H9 (cell line): Measurements from ENCODE around the gene SLC34A1. TPM values are rescaled to one million over a fixed set of nuclear protein-coding genes. Genes with fewer than 3 reads are reported as not detected.

Experiments
- DNase-seq: peaks from one replicate; pipeline ENCODE4 v3.0.0-alpha.2; 2017
- H2AFZ ChIP-seq: one replicate; pipeline ENCODE4 v1.6.1; 2013; ENCODE audit warnings: mild to moderate bottlenecking, low read length, control low read depth, moderate library complexity
- H2AK5ac ChIP-seq: 2 replicates; pipeline ENCODE4 v1.6.1; 2013; ENCODE audit warnings: low read length, control low read depth, mixed read lengths; ENCODE audit not compliant: insufficient read length
- H2BK120ac ChIP-seq: one replicate; pipeline ENCODE4 v1.6.1; 2013; ENCODE audit warnings: low read depth, mild to moderate bottlenecking, low read length, control low read depth, inconsistent platforms; ENCODE audit not compliant: poor library complexity, severe bottlenecking
- H2BK12ac ChIP-seq: 2 replicates; pipeline ENCODE4 v1.6.1; 2013; ENCODE audit warnings: low read length, control low read depth, mixed read lengths, low read depth; ENCODE audit not compliant: insufficient read length
- H2BK15ac ChIP-seq: 2 replicates; pipeline ENCODE4 v1.6.1; 2013; ENCODE audit warnings: low read depth, low read length, control low read depth
- H2BK20ac ChIP-seq: one replicate; pipeline ENCODE4 v1.6.1; 2013; ENCODE audit warnings: low read depth, mild to moderate bottlenecking, low read length, control low read depth, inconsistent platforms; ENCODE audit not compliant: poor library complexity, severe bottlenecking
- H2BK5ac ChIP-seq: 2 replicates; pipeline ENCODE4 v1.6.1; 2013; ENCODE audit warnings: low read length, control low read depth, mixed read lengths; ENCODE audit not compliant: insufficient read length
- H3K14ac ChIP-seq: 2 replicates; pipeline ENCODE4 v1.6.1; 2013; ENCODE audit warnings: low read length, control low read depth; ENCODE audit not compliant: insufficient read depth
- H3K18ac ChIP-seq: 2 replicates; pipeline ENCODE4 v1.6.1; 2013; ENCODE audit warnings: low read depth, mild to moderate bottlenecking, mixed read lengths, low read length, control low read depth; ENCODE audit not compliant: insufficient read length
- H3K23ac ChIP-seq: 2 replicates; pipeline ENCODE4 v1.6.1; 2013; ENCODE audit warnings: low read length, control low read depth, mixed read lengths, low read depth; ENCODE audit not compliant: insufficient read length
- H3K23me2 ChIP-seq: 2 replicates; pipeline ENCODE4 v1.6.1; 2013; ENCODE audit warnings: low read depth, mild to moderate bottlenecking, mixed read lengths, low read length, control low read depth; ENCODE audit not compliant: insufficient read length, poor library complexity, severe bottlenecking
- H3K27ac ChIP-seq: 2 replicates; pipeline ENCODE4 v1.5.1; 2013; ENCODE audit warnings: low read length, control low read depth, mixed read lengths, low read depth; ENCODE audit not compliant: insufficient read length
- H3K27me3 ChIP-seq: 2 replicates; pipeline ENCODE4 v1.6.1; 2013; ENCODE audit warnings: low read length, control low read depth, inconsistent platforms; ENCODE audit not compliant: insufficient read depth
- H3K4ac ChIP-seq: 2 replicates; pipeline ENCODE4 v1.6.1; 2013; ENCODE audit warnings: low read depth, mild to moderate bottlenecking, control low read depth, inconsistent platforms, low read length, moderate library complexity
- H3K4me1 ChIP-seq: 2 replicates; pipeline ENCODE4 v1.6.1; 2013; ENCODE audit warnings: low read length, control low read depth, inconsistent platforms; ENCODE audit not compliant: insufficient read depth
- H3K4me2 ChIP-seq: 2 replicates; pipeline ENCODE4 v1.6.1; 2013; ENCODE audit warnings: low read length, control low read depth, mixed read lengths; ENCODE audit not compliant: insufficient read length, insufficient read depth
- H3K56ac ChIP-seq: 2 replicates; pipeline ENCODE4 v1.6.1; 2013; ENCODE audit warnings: low read depth, mild to moderate bottlenecking, mixed read lengths, low read length, control low read depth; ENCODE audit not compliant: insufficient read length
- H3K79me1 ChIP-seq: 2 replicates; pipeline ENCODE4 v1.6.1; 2013; ENCODE audit warnings: low read depth, mild to moderate bottlenecking, moderate library complexity, low read length, control low read depth, inconsistent platforms; ENCODE audit not compliant: insufficient read depth, poor library complexity, severe bottlenecking
- H3K79me2 ChIP-seq: 2 replicates; pipeline ENCODE4 v1.6.1; 2013; ENCODE audit warnings: low read length, control low read depth, inconsistent platforms; ENCODE audit not compliant: insufficient read depth
- H3K9ac ChIP-seq: 2 replicates; pipeline ENCODE4 v1.6.1; 2013; ENCODE audit warnings: low read length, control low read depth, mixed read lengths; ENCODE audit not compliant: insufficient read length; ENCODE audit errors: extremely low read depth
- H3K9me3 ChIP-seq: one replicate; pipeline ENCODE4 v1.6.1; 2013; ENCODE audit warnings: low read depth, low read length, inconsistent platforms; ENCODE audit not compliant: control insufficient read depth
- H3T11ph ChIP-seq: one replicate; pipeline ENCODE4 v1.6.1; 2013; ENCODE audit warnings: mild to moderate bottlenecking, low read length, control low read depth, inconsistent platforms
- H4K20me1 ChIP-seq: one replicate; pipeline ENCODE4 v1.6.1; 2013; ENCODE audit not compliant: control insufficient read depth, insufficient read length, insufficient read depth
- H4K5ac ChIP-seq: 2 replicates; pipeline ENCODE4 v1.6.1; 2013; ENCODE audit warnings: low read depth, mild to moderate bottlenecking, mixed read lengths, low read length, control low read depth; ENCODE audit not compliant: insufficient read length
- H4K8ac ChIP-seq: replicated peaks from 2 replicates; pipeline ENCODE4 v1.6.1; 2013; ENCODE audit warnings: low read length, control low read depth, mixed read lengths, low read depth; ENCODE audit not compliant: insufficient read length
- H4K91ac ChIP-seq: 2 replicates; pipeline ENCODE4 v1.6.1; 2013; ENCODE audit warnings: low read depth, mild to moderate bottlenecking, moderate library complexity, mixed read lengths, low read length, control low read depth; ENCODE audit not compliant: insufficient read length
- H3K27ac Mint-ChIP-seq, 3 experiments: 2 replicates in 2 of 3; 3 replicates in 1 of 3; pipeline ENCODE4 v1.8.0; 2020 to 2021; ENCODE audit warnings: mixed read lengths in 3 of 3, mild to moderate bottlenecking in 1 of 3, moderate library complexity in 1 of 3
- H3K27me3 Mint-ChIP-seq: 2 replicates; pipeline ENCODE4 v1.8.0; 2021; ENCODE audit warnings: low read depth, mild to moderate bottlenecking, moderate library complexity, mixed read lengths
- H3K36me3 Mint-ChIP-seq, 3 experiments: 2 replicates in 2 of 3; 3 replicates in 1 of 3; pipeline ENCODE4 v1.8.0; 2020 to 2021; ENCODE audit warnings: low read depth in 3 of 3, mixed read lengths in 3 of 3; ENCODE audit not compliant: insufficient read depth in 1 of 3
- H3K4me1 Mint-ChIP-seq, 2 experiments: 2 replicates each; pipeline ENCODE4 v1.8.0; 2020; ENCODE audit warnings: mixed read lengths in 2 of 2
- H3K4me3 Mint-ChIP-seq, 2 experiments: 2 replicates in 1 of 2; 3 replicates in 1 of 2; pipeline ENCODE4 v1.8.0; 2020 to 2021; ENCODE audit warnings: mild to moderate bottlenecking in 2 of 2, mixed read lengths in 2 of 2, moderate library complexity in 1 of 2
- H3K9me3 Mint-ChIP-seq, 2 experiments: 2 replicates in 1 of 2; 3 replicates in 1 of 2; pipeline ENCODE4 v1.8.0; 2020; ENCODE audit warnings: mild to moderate bottlenecking in 2 of 2, mixed read lengths in 2 of 2, moderate library complexity in 1 of 2
- CTCF ChIP-seq: fragments of 200-600 bp; sonication (generic); conservative IDR thresholded peaks from 3 replicates; pipeline ENCODE4 v1.8.0; 2021; ENCODE audit warnings: antibody characterized with exemption, mild to moderate bottlenecking
- WGBS: extraction: QIAGEN DNeasy Blood & Tissue Kit; methylation state at CpG from one replicate; pipeline ENCODE4 v1.1.7; 2013; ENCODE audit warnings: missing lambda C conversion rate, low lambda C conversion rate, mixed read lengths; ENCODE audit not compliant: insufficient read length; ENCODE audit errors: extremely low coverage; 5-methylcytosine and 5-hydroxymethylcytosine counted together
- total RNA-seq: library from RNA; stranded (reverse); gene quantifications from 2 replicates; pipeline ENCODE4 v1.2.1, GENCODE V29; 2021

SLC34A1 gene
- total RNA-seq, 1 experiment from 2014 or later = not detected

GRCh38 chr5:177355162-177355867 lies 28.9 kb upstream of the SLC34A1 start:
- Histone ChIP-seq H3K23me2 (peaks cover 7% of the 10 kb centered on the region), H2BK12ac (no peak overlapping the region), H3K56ac (no peak overlapping the region), H3K79me2 (peaks cover 9% of the 10 kb centered on the region), H3K27ac (no peak overlapping the region), H3K18ac (no peak overlapping the region), H4K20me1 (no peaks in the 10 kb centered on the region), H3K23ac (no peak overlapping the region), H3K9me3 (no peaks in the 10 kb centered on the region), H3K27me3 (no peaks in the 10 kb centered on the region), H3K79me1 (peaks cover 4% of the 10 kb centered on the region), H3K9ac (no peak overlapping the region), H3K4me1 (peaks cover 3% of the 10 kb centered on the region; the same call in 1 of the 2 replicates), H3K4me2 (no peak overlapping the region), H4K91ac (no peak overlapping the region), H2BK120ac (no peak overlapping the region), H4K8ac (no peak overlapping the region), H4K5ac (no peak overlapping the region), H2BK20ac (no peak overlapping the region), H3K14ac (no peak overlapping the region), H2AFZ (no peak overlapping the region), H2BK5ac (no peak overlapping the region), H3K4ac (no peak overlapping the region), H3T11ph (no peak overlapping the region), H2BK15ac (no peak overlapping the region), H2AK5ac (no peak overlapping the region)
- H3K27me3 Mint-ChIP-seq = peaks cover 49% of the 10 kb centered on the region
- peaks cover 3 to 4% of the 10 kb centered on the region in 2 experiments; a peak in 4 of 5 replicates for H3K9me3 Mint-ChIP-seq
- no CpG with 5 or more reads among the region's 1 CpG for whole genome bisulfite sequencing
- H3K27ac Mint-ChIP-seq = no peak overlapping the region; a peak in 1 of 7 replicates
- TF ChIP-seq CTCF = no peak
- DNase-seq = no peak
- H3K36me3 Mint-ChIP-seq = no peaks in the 10 kb centered on the region; a peak in 1 of 7 replicates
- H3K4me3 Mint-ChIP-seq = no peak overlapping the region
- H3K4me1 Mint-ChIP-seq = peaks cover 9 to 13% of the 10 kb centered on the region in 2 experiments
